HCT116 (cell line): Measurements from ENCODE around the gene TIGAR. TPM values are rescaled to one million over a fixed set of nuclear protein-coding genes. Genes with fewer than 3 reads are reported as not detected.

Source experiments
- ATAC-seq: fragments of 200-7000 bp; cut with Tn5 transposase; 2 replicates; pipeline ENCODE4 v1.9.1; 2020; ENCODE audit warnings: mild to moderate bottlenecking, moderate library complexity
- BruUV-seq: library from RNA; stranded (reverse); fragments of 400-500 nt; replicated peaks from 2 replicates; lab custom pipeline; 2021; lab: Mats Ljungman, UMichigan
- CTCF ChIA-PET: fragments of 300-600 bp; sonication (Branson Sonifier 250); formaldehyde crosslinking; loops from one replicate; lab custom pipeline; 2021; ENCODE audit warnings: antibody characterized with exemption; lab: Charles Lee
- POLR2A ChIA-PET: fragments of 300-600, 350-600 bp; sonication (Branson Sonifier 250); formaldehyde crosslinking; loops from one replicate; lab custom pipeline; 2021; ENCODE audit warnings: antibody characterized with exemption; lab: Charles Lee
- RAD21 ChIA-PET, 2 experiments: fragments of 300-600 bp; sonication (Branson Sonifier 250); formaldehyde crosslinking; loops; one replicate each; lab custom pipeline; 2023; ENCODE audit warnings: low total read pairs in 2 of 2; ENCODE audit not compliant: uncharacterized antibody in 2 of 2, unreplicated experiment in 2 of 2, low non-redundant PET in 1 of 2; lab: Charles Lee
- DNase-seq: peaks from one replicate; pipeline ENCODE4 v3.0.0-alpha.2; 2010; ENCODE audit warnings: low read depth, low spot score
- H2AFZ ChIP-seq: fragments of 200-600 bp; shearing (Covaris generic), sonication (generic); 2 replicates; pipeline ENCODE4 v1.6.1; 2017; ENCODE audit warnings: low read depth, mixed run types, mixed read lengths, antibody characterized with exemption, low read length; ENCODE audit not compliant: poor library complexity, severe bottlenecking
- H3K27ac ChIP-seq: 2 replicates; pipeline ENCODE4 v1.5.1; 2012; ENCODE audit warnings: low read depth, low read length
- H3K27me3 ChIP-seq: fragments of 200-600 bp; sonication (generic); 2 replicates; pipeline ENCODE4 v1.6.1; 2016; ENCODE audit warnings: mixed run types, low read length, mixed read lengths; ENCODE audit not compliant: insufficient read depth
- H3K36me3 ChIP-seq, 2 experiments: fragments of 200-500 bp in 1 of 2; fragments of 200-600 bp in 1 of 2; sonication (Bioruptor generic) in 1 of 2; sonication (generic) in 1 of 2; 2 replicates each; pipeline versions ENCODE4 v1.5.1 to v1.6.1; 2014 to 2016; ENCODE audit warnings: low read length in 2 of 2, inconsistent platforms in 1 of 2, mixed read lengths in 1 of 2, mixed run types in 1 of 2; ENCODE audit not compliant: insufficient read depth in 2 of 2, control insufficient read depth in 1 of 2
- H3K4me1 ChIP-seq, 2 experiments: fragments of 200-600 bp in 1 of 2; sonication (generic) in 1 of 2; 2 replicates each; pipeline versions ENCODE4 v1.5.1 to v1.6.1; 2012 to 2017; ENCODE audit warnings: low read length in 2 of 2, inconsistent platforms in 1 of 2, mild to moderate bottlenecking in 1 of 2, mixed read lengths in 1 of 2, mixed run types in 1 of 2, moderate library complexity in 1 of 2; ENCODE audit not compliant: insufficient read depth in 2 of 2, control insufficient read depth in 1 of 2
- H3K4me2 ChIP-seq: fragments of 200-600 bp; sonication (generic); 2 replicates; pipeline ENCODE4 v1.6.1; 2017; ENCODE audit warnings: mixed run types, low read length, mixed read lengths
- H3K4me3 ChIP-seq, 2 experiments: fragments of 200-600 bp in 1 of 2; sonication (generic) in 1 of 2; replicated peaks in 1 of 2; 2 replicates each; pipeline ENCODE4 v1.5.1; 2011 to 2016; ENCODE audit warnings: low read length in 2 of 2, control low read depth in 1 of 2, low read depth in 1 of 2, mild to moderate bottlenecking in 1 of 2, mixed read lengths in 1 of 2, mixed run types in 1 of 2
- H3K79me2 ChIP-seq: fragments of 200-600 bp; sonication (generic); 2 replicates; pipeline ENCODE4 v1.6.1; 2017; ENCODE audit warnings: mild to moderate bottlenecking, mixed run types, low read length, moderate library complexity, mixed read lengths; ENCODE audit not compliant: insufficient read depth
- H3K9ac ChIP-seq: fragments of 200-600 bp; sonication (generic); 2 replicates; pipeline ENCODE4 v1.6.1; 2016; ENCODE audit warnings: low read length, mixed read lengths
- H3K9me2 ChIP-seq: fragments of 200-600 bp; sonication (generic), shearing (Covaris generic); 2 replicates; pipeline ENCODE4 v1.6.1; 2017; ENCODE audit warnings: mixed run types, mild to moderate bottlenecking, moderate library complexity; ENCODE audit not compliant: insufficient read depth
- H3K9me3 ChIP-seq, 2 experiments: fragments of 200-500 bp in 1 of 2; fragments of 200-600 bp in 1 of 2; sonication (Bioruptor generic) in 1 of 2; sonication (generic) in 1 of 2; 2 replicates each; pipeline ENCODE4 v1.6.1; 2014 to 2017; ENCODE audit warnings: low read length in 2 of 2, mixed read lengths in 2 of 2, inconsistent platforms in 1 of 2, low read depth in 1 of 2, mild to moderate bottlenecking in 1 of 2, mixed run types in 1 of 2, moderate library complexity in 1 of 2; ENCODE audit not compliant: control insufficient read depth in 1 of 2, insufficient read depth in 1 of 2
- H4K20me1 ChIP-seq: fragments of 200-600 bp; sonication (generic), shearing (Covaris generic); 2 replicates; pipeline ENCODE4 v1.6.1; 2017; ENCODE audit warnings: mixed run types, mild to moderate bottlenecking, moderate library complexity; ENCODE audit not compliant: insufficient read depth
- EGR1 ChIP-seq: IDR thresholded peaks from 2 replicates; pipeline ENCODE4 v1.6.1; 2012; ENCODE audit warnings: low read depth
- JUND ChIP-seq: IDR thresholded peaks from 2 replicates; pipeline ENCODE4 v1.6.1; 2012
- POLR2AphosphoS5 ChIP-seq: IDR thresholded peaks from 2 replicates; pipeline ENCODE4 v1.6.1; 2011; ENCODE audit warnings: mild to moderate bottlenecking, low read depth, low read length, moderate library complexity
- RAD21 ChIP-seq: IDR thresholded peaks from 2 replicates; pipeline ENCODE4 v1.6.1; 2012; ENCODE audit warnings: low read depth, mild to moderate bottlenecking
- SIN3A ChIP-seq: IDR thresholded peaks from 2 replicates; pipeline ENCODE4 v1.6.1; 2012; ENCODE audit warnings: low read depth
- TCF7L2 ChIP-seq: IDR thresholded peaks from 2 replicates; pipeline ENCODE4 v1.7.0; 2011; ENCODE audit warnings: borderline replicate concordance, inconsistent platforms; ENCODE audit not compliant: insufficient read depth, insufficient read length; ENCODE audit errors: extremely low read depth
- YY1 ChIP-seq: IDR thresholded peaks from 2 replicates; pipeline ENCODE4 v1.6.1; 2011; ENCODE audit warnings: low read length, low read depth, moderate library complexity, mild to moderate bottlenecking; ENCODE audit not compliant: insufficient replicate concordance; ENCODE audit errors: extremely low read depth
- ZFX ChIP-seq: fragments of 450-650 bp; IDR thresholded peaks from 2 replicates; pipeline ENCODE4 v1.6.1; 2017
- intact Hi-C: fragments of 100-400 bp; cut with micrococcal nuclease; formaldehyde crosslinking; loops from 2 replicates; pipeline ENCODE4 v1.10.0; 2022
- total RNA-seq: library from RNA; stranded (reverse); gene quantifications from one replicate; pipeline ENCODE4 v1.2.1, GENCODE V29; 2021; ENCODE audit not compliant: unreplicated experiment
- TF ChIP-seq, protein P1 (sequence below): IDR thresholded peaks from 2 replicates; pipeline ENCODE4 v1.6.1; 2012; ENCODE audit warnings: low read depth
- TF ChIP-seq, protein P2 (sequence below): IDR thresholded peaks from 2 replicates; pipeline ENCODE4 v1.6.1; 2012
- TF ChIP-seq, protein P3 (sequence below): IDR thresholded peaks from 2 replicates; pipeline ENCODE4 v1.6.1; 2012

Gene TIGAR
- total RNA-seq, 1 experiment from 2014 or later: 13.7 TPM

DNA sequence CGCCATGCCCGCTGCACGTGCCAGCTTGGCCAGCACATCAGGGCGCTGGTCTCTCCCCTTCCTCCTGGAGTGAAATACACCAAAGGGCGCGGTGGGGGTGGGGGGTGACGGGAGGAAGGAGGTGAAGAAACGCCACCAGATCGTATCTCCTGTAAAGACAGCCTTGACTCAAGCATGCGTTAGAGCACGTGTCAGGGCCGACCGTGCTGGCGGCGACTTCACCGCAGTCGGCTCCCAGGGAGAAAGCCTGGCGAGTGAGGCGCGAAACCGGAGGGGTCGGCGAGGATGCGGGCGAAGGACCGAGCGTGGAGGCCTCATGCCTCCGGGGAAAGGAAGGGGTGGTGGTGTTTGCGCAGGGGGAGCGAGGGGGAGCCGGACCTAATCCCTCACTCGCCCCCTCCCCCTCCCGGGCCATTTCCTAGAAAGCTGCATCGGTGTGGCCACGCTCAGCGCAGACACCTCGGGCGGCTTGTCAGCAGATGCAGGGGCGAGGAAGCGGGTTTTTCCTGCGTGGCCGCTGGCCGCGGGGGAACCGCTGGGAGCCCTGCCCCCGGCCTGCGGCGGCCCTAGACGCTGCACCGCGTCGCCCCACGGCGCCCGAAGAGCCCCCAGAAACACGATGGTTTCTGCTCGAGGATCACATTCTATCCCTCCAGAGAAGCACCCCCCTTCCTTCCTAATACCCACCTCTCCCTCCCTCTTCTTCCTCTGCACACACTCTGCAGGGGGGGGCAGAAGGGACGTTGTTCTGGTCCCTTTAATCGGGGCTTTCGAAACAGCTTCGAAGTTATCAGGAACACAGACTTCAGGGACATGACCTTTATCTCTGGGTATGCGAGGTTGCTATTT, 48.4 kb upstream of the TIGAR start:
- peak overlapping the region; percentile 78 for H3K4me2 ChIP-seq
- ChIA-PET POLR2A (interaction anchor here (0.7 kb wide), 1 partner anchor 973 kb away, joined by 3 read pairs; no protein-coding TSS in a partner anchor), RAD21 (no interaction called here), CTCF (no interaction called here)
- peak overlapping the region; percentile 35 for H2AFZ ChIP-seq
- peaks cover 5 to 17% of the 10 kb centered on the region in 2 experiments; a peak in 3 of 4 replicates for H3K4me1 ChIP-seq
- no peak overlapping the region for H3K9ac ChIP-seq
- no peak overlapping the region for H3K4me3 ChIP-seq
- no peaks in the 10 kb centered on the region for H3K79me2 ChIP-seq
- DNase-seq: no peak
- ATAC-seq: no peak
- no peaks in the 10 kb centered on the region for H3K9me3 ChIP-seq
- no peaks in the 10 kb centered on the region for H4K20me1 ChIP-seq
- peaks cover 50% of the 10 kb centered on the region for H3K27me3 ChIP-seq
- TF ChIP-seq YY1 (no peak), EGR1 (no peak), ZFX (no peak), POLR2AphosphoS5 (no peak), TCF7L2 (no peak), JUND (no peak), SIN3A (no peak), RAD21 (no peak)
- TF ChIP-seq, protein P1, sequence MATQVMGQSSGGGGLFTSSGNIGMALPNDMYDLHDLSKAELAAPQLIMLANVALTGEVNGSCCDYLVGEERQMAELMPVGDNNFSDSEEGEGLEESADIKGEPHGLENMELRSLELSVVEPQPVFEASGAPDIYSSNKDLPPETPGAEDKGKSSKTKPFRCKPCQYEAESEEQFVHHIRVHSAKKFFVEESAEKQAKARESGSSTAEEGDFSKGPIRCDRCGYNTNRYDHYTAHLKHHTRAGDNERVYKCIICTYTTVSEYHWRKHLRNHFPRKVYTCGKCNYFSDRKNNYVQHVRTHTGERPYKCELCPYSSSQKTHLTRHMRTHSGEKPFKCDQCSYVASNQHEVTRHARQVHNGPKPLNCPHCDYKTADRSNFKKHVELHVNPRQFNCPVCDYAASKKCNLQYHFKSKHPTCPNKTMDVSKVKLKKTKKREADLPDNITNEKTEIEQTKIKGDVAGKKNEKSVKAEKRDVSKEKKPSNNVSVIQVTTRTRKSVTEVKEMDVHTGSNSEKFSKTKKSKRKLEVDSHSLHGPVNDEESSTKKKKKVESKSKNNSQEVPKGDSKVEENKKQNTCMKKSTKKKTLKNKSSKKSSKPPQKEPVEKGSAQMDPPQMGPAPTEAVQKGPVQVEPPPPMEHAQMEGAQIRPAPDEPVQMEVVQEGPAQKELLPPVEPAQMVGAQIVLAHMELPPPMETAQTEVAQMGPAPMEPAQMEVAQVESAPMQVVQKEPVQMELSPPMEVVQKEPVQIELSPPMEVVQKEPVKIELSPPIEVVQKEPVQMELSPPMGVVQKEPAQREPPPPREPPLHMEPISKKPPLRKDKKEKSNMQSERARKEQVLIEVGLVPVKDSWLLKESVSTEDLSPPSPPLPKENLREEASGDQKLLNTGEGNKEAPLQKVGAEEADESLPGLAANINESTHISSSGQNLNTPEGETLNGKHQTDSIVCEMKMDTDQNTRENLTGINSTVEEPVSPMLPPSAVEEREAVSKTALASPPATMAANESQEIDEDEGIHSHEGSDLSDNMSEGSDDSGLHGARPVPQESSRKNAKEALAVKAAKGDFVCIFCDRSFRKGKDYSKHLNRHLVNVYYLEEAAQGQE: no peak
- TF ChIP-seq, protein P2, sequence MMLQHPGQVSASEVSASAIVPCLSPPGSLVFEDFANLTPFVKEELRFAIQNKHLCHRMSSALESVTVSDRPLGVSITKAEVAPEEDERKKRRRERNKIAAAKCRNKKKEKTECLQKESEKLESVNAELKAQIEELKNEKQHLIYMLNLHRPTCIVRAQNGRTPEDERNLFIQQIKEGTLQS: no peak
- TF ChIP-seq, protein P3, sequence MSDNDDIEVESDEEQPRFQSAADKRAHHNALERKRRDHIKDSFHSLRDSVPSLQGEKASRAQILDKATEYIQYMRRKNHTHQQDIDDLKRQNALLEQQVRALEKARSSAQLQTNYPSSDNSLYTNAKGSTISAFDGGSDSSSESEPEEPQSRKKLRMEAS: no peak
- no peaks in the 10 kb centered on the region for H3K36me3 ChIP-seq
- H3K9me2 ChIP-seq: no peaks in the 10 kb centered on the region
- intact Hi-C loops: loop anchor here (10.0 kb wide), 1 partner anchor 468 kb away; no protein-coding TSS in a partner anchor
- BruUV-seq: no TSS peak
- no peak overlapping the region for H3K27ac ChIP-seq
